GM21825 (cell line): ENCODE measurements around the gene RIMS1.

ENCODE experiments used
- ATAC-seq: cut with Tn5 transposase; IDR thresholded peaks from one replicate; pipeline ENCODE4 v1.9.1; 2021; ENCODE audit warnings: mild to moderate bottlenecking, moderate library complexity; ENCODE audit not compliant: unreplicated experiment

The RIMS1 gene, protein sequence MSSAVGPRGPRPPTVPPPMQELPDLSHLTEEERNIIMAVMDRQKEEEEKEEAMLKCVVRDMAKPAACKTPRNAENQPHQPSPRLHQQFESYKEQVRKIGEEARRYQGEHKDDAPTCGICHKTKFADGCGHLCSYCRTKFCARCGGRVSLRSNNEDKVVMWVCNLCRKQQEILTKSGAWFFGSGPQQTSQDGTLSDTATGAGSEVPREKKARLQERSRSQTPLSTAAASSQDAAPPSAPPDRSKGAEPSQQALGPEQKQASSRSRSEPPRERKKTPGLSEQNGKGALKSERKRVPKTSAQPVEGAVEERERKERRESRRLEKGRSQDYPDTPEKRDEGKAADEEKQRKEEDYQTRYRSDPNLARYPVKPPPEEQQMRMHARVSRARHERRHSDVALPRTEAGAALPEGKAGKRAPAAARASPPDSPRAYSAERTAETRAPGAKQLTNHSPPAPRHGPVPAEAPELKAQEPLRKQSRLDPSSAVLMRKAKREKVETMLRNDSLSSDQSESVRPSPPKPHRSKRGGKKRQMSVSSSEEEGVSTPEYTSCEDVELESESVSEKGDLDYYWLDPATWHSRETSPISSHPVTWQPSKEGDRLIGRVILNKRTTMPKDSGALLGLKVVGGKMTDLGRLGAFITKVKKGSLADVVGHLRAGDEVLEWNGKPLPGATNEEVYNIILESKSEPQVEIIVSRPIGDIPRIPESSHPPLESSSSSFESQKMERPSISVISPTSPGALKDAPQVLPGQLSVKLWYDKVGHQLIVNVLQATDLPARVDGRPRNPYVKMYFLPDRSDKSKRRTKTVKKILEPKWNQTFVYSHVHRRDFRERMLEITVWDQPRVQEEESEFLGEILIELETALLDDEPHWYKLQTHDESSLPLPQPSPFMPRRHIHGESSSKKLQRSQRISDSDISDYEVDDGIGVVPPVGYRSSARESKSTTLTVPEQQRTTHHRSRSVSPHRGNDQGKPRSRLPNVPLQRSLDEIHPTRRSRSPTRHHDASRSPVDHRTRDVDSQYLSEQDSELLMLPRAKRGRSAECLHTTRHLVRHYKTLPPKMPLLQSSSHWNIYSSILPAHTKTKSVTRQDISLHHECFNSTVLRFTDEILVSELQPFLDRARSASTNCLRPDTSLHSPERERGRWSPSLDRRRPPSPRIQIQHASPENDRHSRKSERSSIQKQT (N-terminal part only)

GRCh38 chr6:71886184-71887005 is at the start of gene RIMS1:
Gene RIMS1 (plus strand): TSS chr6:71886550. CDS start chr6:71887024, 474 bp downstream.
- ATAC-seq: peak; percentile 65

- no peak for ATAC-seq
Observed at GRCh38 chr6:71851214-71851613, 35.1 kb upstream of the RIMS1 start.

- ATAC-seq: no peak
Observed at GRCh38 chr6:71852948-71853347, 33.4 kb upstream of the RIMS1 start.

- ATAC-seq: no peak
Observed at GRCh38 chr6:71855406-71855805, 30.9 kb upstream of the RIMS1 start.

DNA sequence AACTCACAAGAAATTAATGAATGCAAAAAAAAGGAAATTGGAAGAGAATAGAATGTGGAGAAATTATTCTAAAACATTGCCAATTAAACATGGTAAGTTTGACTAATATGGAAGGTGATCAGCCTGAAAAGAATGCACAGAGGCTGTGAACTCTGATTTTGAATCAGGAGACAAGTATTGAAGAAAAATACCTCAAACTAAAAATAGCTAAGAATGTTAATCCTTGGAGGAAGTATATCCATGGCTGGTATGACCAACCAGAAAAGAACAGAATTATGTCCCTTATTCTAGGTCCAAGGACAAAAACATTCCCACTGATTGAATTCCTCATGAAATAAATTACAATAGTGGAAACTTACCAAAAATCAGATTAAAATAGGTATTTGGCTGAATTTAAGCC is 7.3 kb upstream of the RIMS1 start:
- ATAC-seq: no peak

- no peak for ATAC-seq
Observed at GRCh38 chr6:71887006-71887743, 825 bp downstream of the RIMS1 start.

GRCh38 chr6:71887744-71888230 is 1.4 kb downstream of the RIMS1 start:
- no peak for ATAC-seq

- ATAC-seq: no peak
Observed at GRCh38 chr6:71888756-71889340, 2.5 kb downstream of the RIMS1 start.

- ATAC-seq: no peak
Observed at GRCh38 chr6:71889366-71889765, 3.0 kb downstream of the RIMS1 start.

GRCh38 chr6:71892641-71893040 is 6.3 kb downstream of the RIMS1 start:
- ATAC-seq: no peak

DNA sequence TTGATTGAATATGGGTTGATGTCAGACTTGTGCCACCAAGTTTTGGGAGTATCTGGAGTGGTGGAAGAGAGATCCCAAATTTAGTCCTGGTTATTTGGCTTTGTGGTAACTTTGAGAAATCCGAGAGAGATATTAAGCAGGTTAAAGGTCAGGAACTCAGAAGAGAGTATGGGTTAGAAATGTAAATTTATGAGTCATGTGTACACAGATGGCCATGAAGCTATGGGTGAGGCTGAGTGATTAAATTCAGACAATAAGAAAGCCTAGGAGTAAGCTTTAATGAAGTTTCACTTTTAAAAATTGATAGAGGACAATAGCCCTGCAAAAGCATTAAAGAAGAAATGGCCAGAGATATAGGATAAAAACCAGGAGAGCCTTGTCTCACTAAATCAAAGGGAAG is 14.3 kb downstream of the RIMS1 start:
- ATAC-seq: no peak

DNA sequence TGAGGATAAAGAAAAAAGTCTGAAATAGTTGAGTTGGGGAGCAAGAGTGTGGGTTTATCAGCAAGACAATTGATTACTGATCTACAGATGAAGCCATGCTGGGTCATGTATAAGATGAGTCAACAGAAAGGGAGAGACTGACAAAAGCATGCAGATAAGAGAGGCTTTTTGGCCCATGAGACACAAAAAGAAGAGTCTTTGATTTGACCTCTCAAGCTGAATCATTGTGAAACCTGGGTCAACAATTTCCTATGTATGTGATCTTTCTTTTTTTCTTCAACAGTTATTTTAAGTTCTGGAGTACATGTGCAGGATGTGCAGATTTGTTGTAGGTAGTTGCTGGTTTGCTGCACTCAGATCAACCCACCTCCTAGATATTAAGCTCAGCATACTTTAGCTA is 15.9 kb downstream of the RIMS1 start:
- ATAC-seq: peak; percentile 65

- ATAC-seq: no peak
Observed at GRCh38 chr6:71906813-71907212, 20.5 kb downstream of the RIMS1 start.

DNA sequence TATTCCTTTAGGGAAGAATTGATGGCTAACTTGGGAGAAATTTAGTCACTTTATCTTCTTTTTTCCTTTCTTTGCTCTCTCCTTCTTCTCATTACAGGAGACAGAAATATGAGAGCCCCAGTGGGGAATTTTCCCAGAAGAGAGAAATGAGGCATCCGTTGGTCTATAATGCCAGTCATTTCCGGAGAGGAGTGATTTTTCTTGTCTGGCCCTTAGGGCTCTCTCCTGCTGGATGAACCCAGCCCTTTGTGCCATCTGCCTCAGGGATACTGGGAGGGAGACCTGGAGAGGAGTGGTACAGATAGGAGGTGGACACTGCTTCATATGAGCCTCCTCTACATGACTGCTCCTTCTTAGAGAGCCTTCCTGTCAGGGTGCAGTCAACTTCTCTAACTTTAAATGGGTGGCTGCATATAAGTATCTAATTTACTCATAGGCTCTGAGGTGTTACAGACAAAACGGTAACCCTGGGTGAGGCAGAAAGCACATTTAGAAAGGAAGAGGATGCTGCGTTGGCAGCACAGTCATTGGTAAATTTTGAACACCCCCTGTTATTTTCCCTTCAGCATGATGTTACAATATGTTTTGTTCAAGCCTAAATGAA is 21.9 kb downstream of the RIMS1 start:
- no peak for ATAC-seq

GRCh38 chr6:71913444-71914234 is 27.3 kb downstream of the RIMS1 start:
- no peak for ATAC-seq

GRCh38 chr6:71929047-71929446 is 42.7 kb downstream of the RIMS1 start:
- no peak for ATAC-seq

GRCh38 chr6:71933881-71934280 is 47.5 kb downstream of the RIMS1 start:
- no peak for ATAC-seq

DNA sequence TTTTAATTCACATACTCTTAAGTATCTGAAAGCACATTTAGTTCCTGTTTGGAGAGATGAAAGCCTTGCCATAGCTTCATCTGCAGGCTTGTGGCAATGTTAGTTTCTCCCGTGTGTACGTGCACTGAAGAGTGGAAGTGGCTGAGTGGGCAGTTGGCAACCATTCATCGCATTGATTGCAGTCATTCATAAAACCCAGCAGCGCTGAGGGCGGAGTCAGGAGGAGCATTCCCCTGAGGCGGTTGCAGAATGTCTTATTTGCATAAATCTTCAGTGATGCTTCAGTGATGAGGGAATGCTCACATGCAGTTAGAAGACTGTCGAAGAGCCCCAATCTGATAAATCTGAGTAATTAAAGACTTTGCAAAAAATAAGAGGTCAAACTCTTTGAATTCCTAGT is 79.1 kb downstream of the RIMS1 start:
- ATAC-seq: no peak
